Neural cell (in vitro differentiated cells): Measurements from ENCODE around the gene MS4A15. TPM values are rescaled to one million over a fixed set of nuclear protein-coding genes. Genes with fewer than 3 reads are reported as not detected.

Experiments used
- H2AFZ ChIP-seq: fragments of 200-600, 300-800 bp; sonication (generic), shearing (Covaris generic); 2 replicates; pipeline ENCODE4 v1.6.0; 2014; ENCODE audit warnings: low read depth, mild to moderate bottlenecking, antibody characterized with exemption, low read length, moderate library complexity
- H3F3A ChIP-seq: fragments of 200-600 bp; shearing (Covaris generic); 2 replicates; pipeline ENCODE4 v1.6.1; 2016; ENCODE audit warnings: mild to moderate bottlenecking, moderate library complexity, mixed read lengths, antibody characterized with exemption, low read length; ENCODE audit not compliant: insufficient read depth, poor library complexity, severe bottlenecking
- H3K27ac ChIP-seq: fragments of 200-600, 300-800 bp; sonication (generic), shearing (Covaris generic); 2 replicates; pipeline ENCODE4 v1.5.1; 2014; ENCODE audit warnings: mild to moderate bottlenecking, low read length, moderate library complexity
- H3K27me3 ChIP-seq: fragments of 300-800, 200-600 bp; sonication (generic), shearing (Covaris generic); 2 replicates; pipeline ENCODE4 v1.6.0; 2014; ENCODE audit warnings: mild to moderate bottlenecking, low read depth, low read length, moderate library complexity; ENCODE audit not compliant: insufficient read depth
- H3K36me3 ChIP-seq: fragments of 300-800, 200-600 bp; sonication (generic), shearing (Covaris generic); 2 replicates; pipeline ENCODE4 v1.5.1; 2014; ENCODE audit warnings: mild to moderate bottlenecking, antibody characterized with exemption, low read length, moderate library complexity; ENCODE audit not compliant: insufficient read depth
- H3K4me2 ChIP-seq: fragments of 300-800, 200-600 bp; sonication (generic), shearing (Covaris generic); 2 replicates; pipeline ENCODE4 v1.6.0; 2014; ENCODE audit warnings: mild to moderate bottlenecking, low read length
- H3K4me3 ChIP-seq: fragments of 300-800, 200-600 bp; sonication (generic), shearing (Covaris generic); 2 replicates; pipeline ENCODE4 v1.5.1; 2014; ENCODE audit warnings: mild to moderate bottlenecking, low read length, moderate library complexity
- H3K79me2 ChIP-seq: fragments of 200-600 bp; shearing (Covaris generic); replicated peaks from 2 replicates; pipeline ENCODE4 v1.6.0; 2014; ENCODE audit warnings: mild to moderate bottlenecking, low read length, moderate library complexity; ENCODE audit not compliant: insufficient read depth
- H3K9ac ChIP-seq: fragments of 300-800, 200-600 bp; sonication (generic), shearing (Covaris generic); 2 replicates; pipeline ENCODE4 v1.6.1; 2016; ENCODE audit warnings: mild to moderate bottlenecking, low read length, mixed read lengths
- H3K9me2 ChIP-seq: fragments of 200-600 bp; shearing (Covaris generic); 2 replicates; pipeline ENCODE4 v1.6.1; 2016; ENCODE audit warnings: mild to moderate bottlenecking, low read length, mixed read lengths; ENCODE audit not compliant: insufficient read depth
- H3K9me3 ChIP-seq: fragments of 200-600, 300-800 bp; sonication (generic), shearing (Covaris generic); 2 replicates; pipeline ENCODE4 v1.6.1; 2016; ENCODE audit warnings: mild to moderate bottlenecking, mixed run types, low read length, moderate library complexity, mixed read lengths
- H4K20me1 ChIP-seq: fragments of 200-600 bp; shearing (Covaris generic); 2 replicates; pipeline ENCODE4 v1.6.1; 2016; ENCODE audit warnings: mild to moderate bottlenecking, mixed run types; ENCODE audit not compliant: insufficient read depth
- CTCF ChIP-seq: fragments of 450-650 bp; IDR thresholded peaks from 2 replicates; pipeline ENCODE4 v1.5.1; 2014; ENCODE audit warnings: antibody characterized with exemption, mild to moderate bottlenecking, moderate library complexity; ENCODE audit not compliant: poor library complexity, severe bottlenecking
- EP300 ChIP-seq: fragments of 450-650 bp; conservative IDR thresholded peaks from 2 replicates; pipeline ENCODE4 v1.6.1; 2014; ENCODE audit warnings: antibody characterized with exemption, mild to moderate bottlenecking, moderate library complexity; ENCODE audit not compliant: poor library complexity, severe bottlenecking
- EZH2 ChIP-seq: fragments of 200-600, 300-800 bp; shearing (Covaris generic), sonication (generic); IDR thresholded peaks from 2 replicates; pipeline ENCODE4 v1.6.1; 2014; ENCODE audit warnings: antibody characterized with exemption, low read length, borderline replicate concordance, mild to moderate bottlenecking; ENCODE audit not compliant: insufficient read depth, poor library complexity, severe bottlenecking
- MXI1 ChIP-seq: fragments of 450-650 bp; conservative IDR thresholded peaks from 2 replicates; pipeline ENCODE4 v1.6.1; 2014; ENCODE audit warnings: antibody characterized with exemption, mild to moderate bottlenecking; ENCODE audit not compliant: poor library complexity, severe bottlenecking
- POLR2AphosphoS5 ChIP-seq: IDR thresholded peaks from 2 replicates; pipeline ENCODE4 v1.6.1; 2012
- RAD21 ChIP-seq: fragments of 450-650 bp; conservative IDR thresholded peaks from 2 replicates; pipeline ENCODE4 v1.6.1; 2014; ENCODE audit warnings: antibody characterized with exemption, mild to moderate bottlenecking, moderate library complexity
- SMC3 ChIP-seq: fragments of 450-650 bp; conservative IDR thresholded peaks from 2 replicates; pipeline ENCODE4 v1.6.1; 2014; ENCODE audit warnings: antibody characterized with exemption, mild to moderate bottlenecking, moderate library complexity; ENCODE audit not compliant: poor library complexity
- TAF1 ChIP-seq: IDR thresholded peaks from 2 replicates; pipeline ENCODE4 v1.6.1; 2012; ENCODE audit warnings: low read depth
- polyA plus RNA-seq: library from polyadenylated mRNA; depleted of rRNA; stranded (reverse); fragments of >200 nt; gene quantifications from 2 replicates; pipeline ENCODE4 v1.2.3, GENCODE V29; 2014
- TF ChIP-seq, protein P1 (sequence below): IDR thresholded peaks from 2 replicates; pipeline ENCODE4 v1.6.1; 2012; ENCODE audit warnings: borderline replicate concordance

MS4A15 gene
- polyA plus RNA-seq, 1 donor from 2014 or later, result not detected

GRCh38 chr11:60772666-60773065 is 16.0 kb downstream of the MS4A15 start:
- Histone ChIP-seq H3K9ac (no peak overlapping the region), H3K27me3 (no peaks in the 10 kb centered on the region), H2AFZ (no peak overlapping the region), H3F3A (no peaks in the 10 kb centered on the region), H4K20me1 (no peaks in the 10 kb centered on the region), H3K9me3 (no peaks in the 10 kb centered on the region), H3K27ac (no peak overlapping the region), H3K4me2 (no peak overlapping the region), H3K36me3 (no peaks in the 10 kb centered on the region), H3K9me2 (no peaks in the 10 kb centered on the region), H3K4me3 (no peak overlapping the region), H3K79me2 (no peaks in the 10 kb centered on the region)
- TF ChIP-seq RAD21 (no peak), SMC3 (no peak), MXI1 (no peak), EZH2 (no peak), CTCF (no peak), POLR2AphosphoS5 (no peak), TAF1 (no peak), EP300 (no peak)
- TF ChIP-seq, protein P1, sequence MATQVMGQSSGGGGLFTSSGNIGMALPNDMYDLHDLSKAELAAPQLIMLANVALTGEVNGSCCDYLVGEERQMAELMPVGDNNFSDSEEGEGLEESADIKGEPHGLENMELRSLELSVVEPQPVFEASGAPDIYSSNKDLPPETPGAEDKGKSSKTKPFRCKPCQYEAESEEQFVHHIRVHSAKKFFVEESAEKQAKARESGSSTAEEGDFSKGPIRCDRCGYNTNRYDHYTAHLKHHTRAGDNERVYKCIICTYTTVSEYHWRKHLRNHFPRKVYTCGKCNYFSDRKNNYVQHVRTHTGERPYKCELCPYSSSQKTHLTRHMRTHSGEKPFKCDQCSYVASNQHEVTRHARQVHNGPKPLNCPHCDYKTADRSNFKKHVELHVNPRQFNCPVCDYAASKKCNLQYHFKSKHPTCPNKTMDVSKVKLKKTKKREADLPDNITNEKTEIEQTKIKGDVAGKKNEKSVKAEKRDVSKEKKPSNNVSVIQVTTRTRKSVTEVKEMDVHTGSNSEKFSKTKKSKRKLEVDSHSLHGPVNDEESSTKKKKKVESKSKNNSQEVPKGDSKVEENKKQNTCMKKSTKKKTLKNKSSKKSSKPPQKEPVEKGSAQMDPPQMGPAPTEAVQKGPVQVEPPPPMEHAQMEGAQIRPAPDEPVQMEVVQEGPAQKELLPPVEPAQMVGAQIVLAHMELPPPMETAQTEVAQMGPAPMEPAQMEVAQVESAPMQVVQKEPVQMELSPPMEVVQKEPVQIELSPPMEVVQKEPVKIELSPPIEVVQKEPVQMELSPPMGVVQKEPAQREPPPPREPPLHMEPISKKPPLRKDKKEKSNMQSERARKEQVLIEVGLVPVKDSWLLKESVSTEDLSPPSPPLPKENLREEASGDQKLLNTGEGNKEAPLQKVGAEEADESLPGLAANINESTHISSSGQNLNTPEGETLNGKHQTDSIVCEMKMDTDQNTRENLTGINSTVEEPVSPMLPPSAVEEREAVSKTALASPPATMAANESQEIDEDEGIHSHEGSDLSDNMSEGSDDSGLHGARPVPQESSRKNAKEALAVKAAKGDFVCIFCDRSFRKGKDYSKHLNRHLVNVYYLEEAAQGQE, result no peak

GRCh38 chr11:60774726-60775125 is 18.1 kb downstream of the MS4A15 start:
- H3K9me3 ChIP-seq, result no peaks in the 10 kb centered on the region
- no peak overlapping the region for H3K4me2 ChIP-seq
- H3K36me3 ChIP-seq, result no peaks in the 10 kb centered on the region
- H3F3A ChIP-seq, result no peaks in the 10 kb centered on the region
- TF ChIP-seq EZH2 (no peak), TAF1 (no peak)
- TF ChIP-seq, protein P1, result no peak
- no peaks in the 10 kb centered on the region for H3K9me2 ChIP-seq
- no peaks in the 10 kb centered on the region for H3K79me2 ChIP-seq
- no peak overlapping the region for H3K9ac ChIP-seq
- no peaks in the 10 kb centered on the region for H4K20me1 ChIP-seq
- no peak overlapping the region for H2AFZ ChIP-seq
- H3K4me3 ChIP-seq, result no peak overlapping the region
- H3K27ac ChIP-seq, result no peak overlapping the region
- no peaks in the 10 kb centered on the region for H3K27me3 ChIP-seq
